ENCODE results near the gene CEP63. TPM values are rescaled to one million over a fixed set of nuclear protein-coding genes. Genes with fewer than 3 reads are reported as not detected.

CEP63 gene
- total and polyA plus RNA-seq, 2 of the 8 experiments (the other 6 are each of a cell fraction or from before 2014, with no cell fraction given), result 5.3 to 18.2 TPM

GRCh38 chr3:134468519-134468918 lies 17.3 kb upstream of the CEP63 start:
- Histone ChIP-seq H4K8ac (ENCODE audit: extremely low read depth, insufficient read depth, low read length) (no peak overlapping the region), H3K4me2 (ENCODE audit: insufficient read depth in 1 of 2, low read depth in 2 of 2, low read length in 2 of 2) (no peak overlapping the region), H3K56ac (replicated peaks; ENCODE audit: insufficient read length, low read depth, low read length) (no peak overlapping the region), H3K4me1 (replicated peaks in 1 of 4; ENCODE audit: control insufficient read depth in 3 of 4, insufficient read depth in 4 of 4, low read length in 3 of 4) (peaks cover 5 to 13% (median 8%) of the 10 kb centered on the region in 4 experiments), H3K14ac (ENCODE audit: insufficient read length) (no peak overlapping the region), H3K27me3 (replicated peaks in 1 of 4; ENCODE audit: control insufficient read depth in 3 of 4, extremely low read depth in 1 of 4, insufficient read depth in 3 of 4, low read length in 3 of 4) (no peaks in the 10 kb centered on the region; a peak in 1 of 7 replicates), H3K27ac (ENCODE audit: low read depth, low read length) (no peak overlapping the region), H3K9ac (replicated peaks in 1 of 4; ENCODE audit: extremely low read depth in 1 of 4, low read depth in 3 of 4, low read length in 3 of 4) (no peak overlapping the region), H2BK12ac (ENCODE audit: low read depth, low read length) (no peak overlapping the region), H4K5ac (ENCODE audit: insufficient read length, low read depth, low read length) (no peak overlapping the region), H3K36me3 (ENCODE audit: control insufficient read depth in 2 of 4, insufficient read depth in 4 of 4, low read length in 3 of 4) (no peaks in the 10 kb centered on the region), H4K20me1 (replicated peaks in 1 of 2; ENCODE audit: control insufficient read depth in 1 of 2, insufficient read depth in 2 of 2, low read length in 2 of 2) (no peaks in the 10 kb centered on the region), H3K4ac (replicated peaks; ENCODE audit: insufficient read length, low read depth, low read length) (no peak overlapping the region), H3K23me2 (ENCODE audit: low read depth, low read length) (no peaks in the 10 kb centered on the region), H3K79me1 (ENCODE audit: low read depth, low read length) (no peaks in the 10 kb centered on the region), H3K79me2 (ENCODE audit: control insufficient read depth in 1 of 2, insufficient read depth in 2 of 2, low read length in 2 of 2) (no peaks in the 10 kb centered on the region; a peak in 1 of 4 replicates), H3K4me3 (ENCODE audit: extremely low read depth in 1 of 4, insufficient read depth in 2 of 4, low read depth in 3 of 4, low read length in 4 of 4) (no peak overlapping the region), H4K91ac (replicated peaks; ENCODE audit: insufficient read length, low read length) (no peak overlapping the region), H3K9me3 (ENCODE audit: insufficient read depth in 2 of 2, low read depth in 1 of 2, low read length in 1 of 2) (no peaks in the 10 kb centered on the region), H2BK15ac (ENCODE audit: low read length) (no peak overlapping the region), H3K23ac (ENCODE audit: insufficient read length) (no peak overlapping the region), H2BK5ac (ENCODE audit: low read depth, low read length) (no peak overlapping the region), H2AFZ (ENCODE audit: low read length) (no peak overlapping the region), H2BK120ac (replicated peaks; ENCODE audit: low read depth, low read length) (no peak overlapping the region), H3K18ac (ENCODE audit: extremely low read depth, low read length) (no peak overlapping the region), H2AK5ac (ENCODE audit: low read depth, low read length) (no peak overlapping the region), H2BK20ac (ENCODE audit: low read length) (no peak overlapping the region)
- 83% methylated on average over 4 of the region's 4 CpGs; no CpG with 5 or more reads in 1 of the 2 experiments for WGBS, 2 experiments (ENCODE audit: extremely low coverage in 1 of 2, insufficient coverage in 1 of 2, insufficient read length in 1 of 2, insufficient replicate concordance in 2 of 2, low coverage in 1 of 2, low lambda C conversion rate in 2 of 2, missing lambda C conversion rate in 1 of 2)
- FAIRE-seq (no peak), DNase-seq (ENCODE audit: low read depth in 1 of 2, low spot score in 2 of 2) (no peak)
- CTCF ChIA-PET (ENCODE audit: partially characterized antibody), result interaction anchor here (1.1 to 1.6 kb wide), 5 partner anchors 11 to 256 kb away, joined by 3 read pairs; no protein-coding TSS in a partner anchor
- POLR2A ChIA-PET (ENCODE audit: partially characterized antibody), result interaction anchor here (1.9 kb wide), 1 partner anchor 94 kb away, joined by 6 read pairs; the partner anchor contains the start of gene AMOTL2
- TF ChIP-seq SUZ12 (IDR thresholded peaks at IDR 0.05; ENCODE audit: low read length) (no peak), CBX8 (IDR thresholded peaks at IDR 0.05; ENCODE audit: borderline replicate concordance, low read depth, low read length) (no peak), TBP (IDR thresholded peaks at IDR 0.05; ENCODE audit: low read depth, low read length) (no peak)

All from H1 (cell line).